ENCODE measurements around the gene CIDEC. TPM values are rescaled to one million over a fixed set of nuclear protein-coding genes. Genes with fewer than 3 reads are reported as not detected.
A peak's percentile ranks its signal among the peaks of the same experiment; 100 is the strongest.

CIDEC gene
- total and polyA plus RNA-seq, 2 of the 13 experiments (the other 11 are each of a cell fraction or from before 2014, with no cell fraction given) = 2.5 to 10.4 TPM

DNA sequence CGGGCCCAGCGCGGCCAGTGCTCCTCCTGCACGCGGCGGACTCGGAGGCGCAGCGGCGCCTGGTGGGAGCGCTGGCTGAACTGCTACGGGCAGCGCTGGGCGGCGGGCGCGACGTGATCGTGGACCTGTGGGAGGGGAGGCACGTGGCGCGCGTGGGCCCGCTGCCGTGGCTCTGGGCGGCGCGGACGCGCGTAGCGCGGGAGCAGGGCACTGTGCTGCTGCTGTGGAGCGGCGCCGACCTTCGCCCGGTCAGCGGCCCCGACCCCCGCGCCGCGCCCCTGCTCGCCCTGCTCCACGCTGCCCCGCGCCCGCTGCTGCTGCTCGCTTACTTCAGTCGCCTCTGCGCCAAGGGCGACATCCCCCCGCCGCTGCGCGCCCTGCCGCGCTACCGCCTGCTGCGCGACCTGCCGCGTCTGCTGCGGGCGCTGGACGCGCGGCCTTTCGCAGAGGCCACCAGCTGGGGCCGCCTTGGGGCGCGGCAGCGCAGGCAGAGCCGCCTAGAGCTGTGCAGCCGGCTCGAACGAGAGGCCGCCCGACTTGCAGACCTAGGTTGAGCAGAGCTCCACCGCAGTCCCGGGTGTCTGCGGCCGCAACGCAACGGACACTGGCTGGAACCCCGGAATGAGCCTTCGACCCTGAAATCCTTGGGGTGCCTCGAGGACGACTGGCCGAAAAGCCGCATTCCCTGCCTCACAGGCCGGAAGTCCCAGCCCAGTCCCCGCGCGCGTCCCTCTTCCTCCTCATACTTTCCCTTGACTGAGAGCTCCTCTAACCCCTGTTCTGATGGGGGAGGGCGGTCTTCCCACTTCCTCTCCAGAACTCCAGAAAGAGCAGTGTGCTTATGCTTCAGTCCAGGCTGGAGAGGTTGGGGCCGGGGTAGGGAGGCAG is 35.4 kb upstream of the CIDEC start (continued):
- TF ChIP-seq BRCA1 (CRISPR knock-in tag; IDR thresholded peaks at IDR 0.05) (0 out of 2 replicates have a peak, but pooled peaks have one; percentile 54), ARNT2 (CRISPR knock-in tag; IDR thresholded peaks at IDR 0.05; ENCODE audit: low read depth) (peak; percentile 79), ZNF263 (CRISPR knock-in tag; IDR thresholded peaks at IDR 0.05) (peak; percentile 90), HNF4G (IDR thresholded peaks at IDR 0.05; ENCODE audit: borderline replicate concordance, low read depth, low read length) (peak; percentile 14; the same call in 1 of the 2 replicates), HNF4G (CRISPR knock-in tag; IDR thresholded peaks at IDR 0.05; ENCODE audit: borderline replicate concordance, low read depth) (no peak), ZNF431 (CRISPR knock-in tag; IDR thresholded peaks at IDR 0.05; ENCODE audit: borderline replicate concordance, low read depth) (peak; percentile 60; the same call in 1 of the 2 replicates), POGZ (CRISPR knock-in tag; IDR thresholded peaks at IDR 0.05) (0 out of 2 replicates have a peak, but pooled peaks have one; percentile 20), ZNF350 (CRISPR knock-in tag; IDR thresholded peaks at IDR 0.05; ENCODE audit: borderline replicate concordance, low read depth) (no peak), ZNF552 (CRISPR knock-in tag; IDR thresholded peaks at IDR 0.05; ENCODE audit: borderline replicate concordance) (peak; percentile 74; the same call in 1 of the 2 replicates), ZNF724P (CRISPR knock-in tag; IDR thresholded peaks at IDR 0.05; ENCODE audit: borderline replicate concordance) (peak; percentile 66; the same call in 1 of the 2 replicates), SNAPC5 (CRISPR knock-in tag; IDR thresholded peaks at IDR 0.05; ENCODE audit: borderline replicate concordance) (peak; percentile 40; the same call in 1 of the 2 replicates), ARID2 (CRISPR knock-in tag; IDR thresholded peaks at IDR 0.05; ENCODE audit: borderline replicate concordance) (no peak), ZNF644 (CRISPR knock-in tag; IDR thresholded peaks at IDR 0.05; ENCODE audit: low read depth) (no peak), ZNF225 (CRISPR knock-in tag; IDR thresholded peaks at IDR 0.05) (no peak), KDM5B (CRISPR knock-in tag; IDR thresholded peaks at IDR 0.05; ENCODE audit: borderline replicate concordance) (peak; percentile 85; the same call in 1 of the 2 replicates)
- TF ChIP-seq, protein P1, sequence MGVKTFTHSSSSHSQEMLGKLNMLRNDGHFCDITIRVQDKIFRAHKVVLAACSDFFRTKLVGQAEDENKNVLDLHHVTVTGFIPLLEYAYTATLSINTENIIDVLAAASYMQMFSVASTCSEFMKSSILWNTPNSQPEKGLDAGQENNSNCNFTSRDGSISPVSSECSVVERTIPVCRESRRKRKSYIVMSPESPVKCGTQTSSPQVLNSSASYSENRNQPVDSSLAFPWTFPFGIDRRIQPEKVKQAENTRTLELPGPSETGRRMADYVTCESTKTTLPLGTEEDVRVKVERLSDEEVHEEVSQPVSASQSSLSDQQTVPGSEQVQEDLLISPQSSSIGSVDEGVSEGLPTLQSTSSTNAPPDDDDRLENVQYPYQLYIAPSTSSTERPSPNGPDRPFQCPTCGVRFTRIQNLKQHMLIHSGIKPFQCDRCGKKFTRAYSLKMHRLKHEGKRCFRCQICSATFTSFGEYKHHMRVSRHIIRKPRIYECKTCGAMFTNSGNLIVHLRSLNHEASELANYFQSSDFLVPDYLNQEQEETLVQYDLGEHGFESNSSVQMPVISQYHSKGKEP (CRISPR knock-in tag; IDR thresholded peaks at IDR 0.05) = 0 out of 2 replicates have a peak, but pooled peaks have one; percentile 82
- TF ChIP-seq, protein P2, sequence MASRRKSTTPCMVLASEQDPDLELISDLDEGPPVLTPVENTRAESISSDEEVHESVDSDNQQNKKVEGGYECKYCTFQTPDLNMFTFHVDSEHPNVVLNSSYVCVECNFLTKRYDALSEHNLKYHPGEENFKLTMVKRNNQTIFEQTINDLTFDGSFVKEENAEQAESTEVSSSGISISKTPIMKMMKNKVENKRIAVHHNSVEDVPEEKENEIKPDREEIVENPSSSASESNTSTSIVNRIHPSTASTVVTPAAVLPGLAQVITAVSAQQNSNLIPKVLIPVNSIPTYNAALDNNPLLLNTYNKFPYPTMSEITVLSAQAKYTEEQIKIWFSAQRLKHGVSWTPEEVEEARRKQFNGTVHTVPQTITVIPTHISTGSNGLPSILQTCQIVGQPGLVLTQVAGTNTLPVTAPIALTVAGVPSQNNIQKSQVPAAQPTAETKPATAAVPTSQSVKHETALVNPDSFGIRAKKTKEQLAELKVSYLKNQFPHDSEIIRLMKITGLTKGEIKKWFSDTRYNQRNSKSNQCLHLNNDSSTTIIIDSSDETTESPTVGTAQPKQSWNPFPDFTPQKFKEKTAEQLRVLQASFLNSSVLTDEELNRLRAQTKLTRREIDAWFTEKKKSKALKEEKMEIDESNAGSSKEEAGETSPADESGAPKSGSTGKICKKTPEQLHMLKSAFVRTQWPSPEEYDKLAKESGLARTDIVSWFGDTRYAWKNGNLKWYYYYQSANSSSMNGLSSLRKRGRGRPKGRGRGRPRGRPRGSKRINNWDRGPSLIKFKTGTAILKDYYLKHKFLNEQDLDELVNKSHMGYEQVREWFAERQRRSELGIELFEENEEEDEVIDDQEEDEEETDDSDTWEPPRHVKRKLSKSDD (CRISPR knock-in tag; IDR thresholded peaks at IDR 0.05; ENCODE audit: low read depth) = peak; percentile 29; the same call in 1 of the 2 replicates
- TF ChIP-seq, protein P3, sequence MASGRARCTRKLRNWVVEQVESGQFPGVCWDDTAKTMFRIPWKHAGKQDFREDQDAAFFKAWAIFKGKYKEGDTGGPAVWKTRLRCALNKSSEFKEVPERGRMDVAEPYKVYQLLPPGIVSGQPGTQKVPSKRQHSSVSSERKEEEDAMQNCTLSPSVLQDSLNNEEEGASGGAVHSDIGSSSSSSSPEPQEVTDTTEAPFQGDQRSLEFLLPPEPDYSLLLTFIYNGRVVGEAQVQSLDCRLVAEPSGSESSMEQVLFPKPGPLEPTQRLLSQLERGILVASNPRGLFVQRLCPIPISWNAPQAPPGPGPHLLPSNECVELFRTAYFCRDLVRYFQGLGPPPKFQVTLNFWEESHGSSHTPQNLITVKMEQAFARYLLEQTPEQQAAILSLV (CRISPR knock-in tag; IDR thresholded peaks at IDR 0.05; ENCODE audit: borderline replicate concordance) = peak; percentile 55; the same call in 1 of the 2 replicates
- TF ChIP-seq, protein P4, sequence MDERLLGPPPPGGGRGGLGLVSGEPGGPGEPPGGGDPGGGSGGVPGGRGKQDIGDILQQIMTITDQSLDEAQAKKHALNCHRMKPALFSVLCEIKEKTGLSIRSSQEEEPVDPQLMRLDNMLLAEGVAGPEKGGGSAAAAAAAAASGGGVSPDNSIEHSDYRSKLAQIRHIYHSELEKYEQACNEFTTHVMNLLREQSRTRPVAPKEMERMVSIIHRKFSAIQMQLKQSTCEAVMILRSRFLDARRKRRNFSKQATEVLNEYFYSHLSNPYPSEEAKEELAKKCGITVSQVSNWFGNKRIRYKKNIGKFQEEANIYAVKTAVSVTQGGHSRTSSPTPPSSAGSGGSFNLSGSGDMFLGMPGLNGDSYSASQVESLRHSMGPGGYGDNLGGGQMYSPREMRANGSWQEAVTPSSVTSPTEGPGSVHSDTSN (CRISPR knock-in tag; IDR thresholded peaks at IDR 0.05) = no peak

Data from HepG2 (cell line).